ENCODE data around the gene MTUS2. TPM values are rescaled to one million over a fixed set of nuclear protein-coding genes. Genes with fewer than 3 reads are reported as not detected.

MTUS2 gene
- total RNA-seq, 1 experiment from 2014 or later: 6.6 TPM

DNA sequence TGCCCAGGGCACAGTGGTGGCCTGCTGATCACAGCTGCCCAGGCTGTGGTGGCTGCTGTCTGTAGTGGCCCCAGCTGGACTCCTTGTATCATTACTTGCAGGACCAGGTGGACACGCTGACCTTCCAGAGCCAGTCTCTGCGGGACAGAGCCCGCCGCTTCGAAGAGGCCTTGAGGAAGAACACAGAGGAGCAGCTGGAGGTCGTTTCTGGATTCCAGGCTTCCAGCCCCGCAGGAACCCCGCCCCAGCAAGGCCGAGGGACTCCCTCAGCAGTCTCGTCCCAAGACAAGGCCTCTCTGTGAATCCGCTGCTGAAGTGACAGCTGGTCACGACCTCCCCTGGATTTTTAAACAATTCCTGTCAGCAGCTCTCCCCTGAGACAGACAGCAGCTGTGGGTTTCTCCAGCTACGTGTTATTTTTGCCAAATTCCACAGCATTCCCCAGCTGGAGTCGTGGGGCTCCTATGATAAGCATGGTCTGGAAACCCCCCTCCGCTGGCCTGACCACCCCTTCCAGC is 677.1 kb downstream of the MTUS2 start:
- DNase-seq: no peak
- Histone ChIP-seq H2AFZ (ENCODE audit: low read length) (no peak overlapping the region), H3K9me3 (ENCODE audit: low read length) (no peaks in the 10 kb centered on the region), H3K27ac (ENCODE audit: low read length) (no peak overlapping the region), H3K27me3 (ENCODE audit: low read length) (no peaks in the 10 kb centered on the region), H3K9ac (ENCODE audit: low read length) (peak overlapping the region; percentile 50), H3K4me1 (ENCODE audit: low read length) (peaks cover 97% of the 10 kb centered on the region), H3K79me2 (ENCODE audit: low read length) (no peaks in the 10 kb centered on the region), H3K4me2 (ENCODE audit: low read depth, low read length, poor library complexity, severe bottlenecking) (peak overlapping the region; percentile 61), H3K4me3 (ENCODE audit: low read length) (no peak overlapping the region), H3K36me3 (ENCODE audit: insufficient read depth, low read length) (no peaks in the 10 kb centered on the region), H4K20me1 (ENCODE audit: insufficient read depth, low read depth, low read length) (no peaks in the 10 kb centered on the region), H3K9me2 (replicated peaks; ENCODE audit: insufficient read depth, low read length) (no peaks in the 10 kb centered on the region)

DNA sequence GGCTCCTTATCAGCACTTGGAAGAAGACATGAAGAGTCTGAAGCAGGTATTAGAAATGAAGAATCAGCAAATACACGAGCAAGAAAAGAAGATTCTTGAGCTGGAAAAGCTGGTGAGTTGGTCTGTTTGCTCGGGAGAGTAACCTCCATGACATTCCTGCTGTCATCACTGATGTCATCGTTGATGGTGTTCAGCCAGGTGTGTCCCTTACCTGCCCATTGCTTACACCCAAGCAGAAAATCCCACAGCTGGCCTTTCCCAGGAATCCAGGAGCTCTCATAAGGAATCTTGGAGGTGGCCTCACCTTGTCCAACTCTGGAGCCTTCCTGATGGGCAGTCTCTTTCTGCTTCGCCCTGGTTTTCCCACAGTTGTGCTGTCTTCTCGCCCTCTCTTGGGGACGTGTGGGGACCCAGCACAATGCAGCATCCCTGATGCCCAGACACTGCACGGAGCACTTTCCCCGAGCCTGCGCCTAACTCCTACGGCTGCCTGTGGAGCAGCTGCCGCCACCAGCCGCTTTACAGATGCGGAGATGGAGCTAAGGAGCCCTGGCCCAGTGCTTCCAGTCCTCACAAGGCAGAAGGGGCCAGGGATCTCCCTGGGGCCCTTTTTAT is 678.4 kb downstream of the MTUS2 start:
- no peak for DNase-seq
- Histone ChIP-seq H3K36me3 (ENCODE audit: insufficient read depth, low read length) (no peaks in the 10 kb centered on the region), H2AFZ (ENCODE audit: low read length) (no peak overlapping the region), H3K9me2 (replicated peaks; ENCODE audit: insufficient read depth, low read length) (no peaks in the 10 kb centered on the region), H3K79me2 (ENCODE audit: low read length) (no peaks in the 10 kb centered on the region), H3K4me3 (ENCODE audit: low read length) (no peak overlapping the region), H3K4me1 (ENCODE audit: low read length) (peaks cover 85% of the 10 kb centered on the region), H3K4me2 (ENCODE audit: low read depth, low read length, poor library complexity, severe bottlenecking) (no peak overlapping the region), H3K27ac (ENCODE audit: low read length) (no peak overlapping the region), H3K27me3 (ENCODE audit: low read length) (no peaks in the 10 kb centered on the region), H3K9ac (ENCODE audit: low read length) (no peak overlapping the region), H3K9me3 (ENCODE audit: low read length) (no peaks in the 10 kb centered on the region), H4K20me1 (ENCODE audit: insufficient read depth, low read depth, low read length) (no peaks in the 10 kb centered on the region)

DNA sequence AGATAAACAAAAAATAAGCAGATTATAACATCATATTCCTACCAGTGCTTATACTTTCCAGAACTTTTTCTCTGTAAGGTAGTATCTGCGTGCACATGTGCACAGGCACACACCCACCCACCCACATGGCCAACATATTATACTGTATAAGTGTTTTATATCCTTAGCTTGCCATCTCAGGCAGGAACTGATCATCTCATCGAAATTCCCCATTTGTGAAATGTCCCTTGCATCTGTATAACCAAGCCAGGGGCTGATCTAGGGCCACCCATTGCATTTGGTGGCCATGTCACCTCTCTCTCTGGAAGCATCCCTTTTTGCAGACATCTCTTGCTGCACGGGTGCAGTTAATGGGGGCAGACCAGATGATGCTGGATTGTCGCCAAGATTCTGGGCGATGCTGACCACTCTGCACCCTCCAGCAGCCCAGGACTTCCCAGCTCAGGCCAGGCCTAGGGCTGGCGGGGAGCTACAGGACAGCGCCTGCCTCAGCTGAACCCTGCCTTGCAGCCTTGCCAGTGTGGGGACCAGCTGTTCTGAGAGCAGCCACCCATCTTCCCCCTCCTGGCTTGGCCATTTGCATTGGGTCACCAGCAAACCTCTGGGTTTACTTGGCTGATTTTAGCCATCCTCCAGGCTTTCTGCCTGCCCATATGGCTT is 679.5 kb downstream of the MTUS2 start:
- Histone ChIP-seq H3K79me2 (ENCODE audit: low read length) (no peaks in the 10 kb centered on the region), H3K9me2 (replicated peaks; ENCODE audit: insufficient read depth, low read length) (no peaks in the 10 kb centered on the region)

DNA sequence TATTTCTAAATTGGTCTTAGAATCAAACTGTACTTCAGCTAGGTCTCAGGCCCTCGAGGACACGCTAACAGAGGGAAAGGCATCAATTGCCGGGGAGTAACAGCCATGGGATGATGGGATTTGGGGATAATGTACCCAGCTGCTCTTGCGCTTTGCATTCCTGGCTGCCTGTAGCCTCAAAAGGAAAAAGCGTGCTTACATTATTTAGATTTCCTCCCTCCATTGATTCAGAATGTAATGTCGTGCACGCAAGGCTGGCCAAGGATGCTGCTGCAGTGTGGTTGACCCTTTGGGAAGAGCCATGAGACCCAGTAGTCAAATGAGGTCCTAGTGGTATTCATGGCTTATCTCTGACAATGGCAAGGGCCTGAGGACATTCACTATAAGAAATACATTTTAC is 680.2 kb downstream of the MTUS2 start:
- peak overlapping the region; percentile 59 for H3K4me2 ChIP-seq (ENCODE audit: low read depth, low read length, poor library complexity, severe bottlenecking)
- H3K4me1 ChIP-seq (ENCODE audit: low read length): peaks cover 66% of the 10 kb centered on the region
- H3K36me3 ChIP-seq (ENCODE audit: insufficient read depth, low read length): no peaks in the 10 kb centered on the region
- no peak overlapping the region for H2AFZ ChIP-seq (ENCODE audit: low read length)
- DNase-seq: peak; percentile 77
- no peaks in the 10 kb centered on the region for H3K9me3 ChIP-seq (ENCODE audit: low read length)
- H3K9ac ChIP-seq (ENCODE audit: low read length): peak overlapping the region; percentile 52
- H3K27ac ChIP-seq (ENCODE audit: low read length): peak overlapping the region; percentile 73
- H3K27me3 ChIP-seq (ENCODE audit: low read length): no peaks in the 10 kb centered on the region
- H3K9me2 ChIP-seq (replicated peaks; ENCODE audit: insufficient read depth, low read length): no peaks in the 10 kb centered on the region
- peak overlapping the region; percentile 35 for H3K4me3 ChIP-seq (ENCODE audit: low read length)
- H3K79me2 ChIP-seq (ENCODE audit: low read length): no peaks in the 10 kb centered on the region
- no peaks in the 10 kb centered on the region for H4K20me1 ChIP-seq (ENCODE audit: insufficient read depth, low read depth, low read length)

More for the DNA sequence above, 679.5 kb downstream of the MTUS2 start:
- Histone ChIP-seq H3K9ac (ENCODE audit: low read length) (peak overlapping the region; percentile 52), H3K4me3 (ENCODE audit: low read length) (peak overlapping the region; percentile 35), H4K20me1 (ENCODE audit: insufficient read depth, low read depth, low read length) (no peaks in the 10 kb centered on the region), H3K4me1 (ENCODE audit: low read length) (peaks cover 74% of the 10 kb centered on the region), H2AFZ (ENCODE audit: low read length) (no peak overlapping the region), H3K36me3 (ENCODE audit: insufficient read depth, low read length) (no peaks in the 10 kb centered on the region), H3K27me3 (ENCODE audit: low read length) (no peaks in the 10 kb centered on the region), H3K27ac (ENCODE audit: low read length) (peak overlapping the region; percentile 73), H3K9me3 (ENCODE audit: low read length) (no peaks in the 10 kb centered on the region), H3K4me2 (ENCODE audit: low read depth, low read length, poor library complexity, severe bottlenecking) (peak overlapping the region; percentile 59)
- peak; percentile 74 for DNase-seq

DNA sequence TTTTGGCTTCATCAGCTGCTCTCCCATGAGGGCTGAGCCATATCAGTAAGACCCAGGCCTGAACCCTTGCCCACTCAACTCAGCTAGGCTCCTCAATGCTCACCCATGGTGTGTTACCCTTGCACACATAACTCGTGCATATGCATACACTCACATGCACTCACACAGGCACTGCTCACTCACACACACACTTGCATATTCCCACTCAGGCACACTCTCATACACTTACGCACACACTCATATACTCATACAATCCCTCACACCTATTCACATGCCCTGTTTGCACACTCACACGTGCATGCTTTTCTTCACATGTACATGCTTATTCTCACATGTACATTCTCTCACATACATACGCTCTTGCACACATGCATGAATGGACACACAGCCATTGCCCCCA is 681.5 kb downstream of the MTUS2 start:
- peaks cover 54% of the 10 kb centered on the region for H3K4me1 ChIP-seq (ENCODE audit: low read length)
- H3K36me3 ChIP-seq (ENCODE audit: insufficient read depth, low read length): no peaks in the 10 kb centered on the region
- H4K20me1 ChIP-seq (ENCODE audit: insufficient read depth, low read depth, low read length): no peaks in the 10 kb centered on the region
- H3K9me3 ChIP-seq (ENCODE audit: low read length): no peaks in the 10 kb centered on the region
- no peak overlapping the region for H3K4me3 ChIP-seq (ENCODE audit: low read length)
- no peak overlapping the region for H2AFZ ChIP-seq (ENCODE audit: low read length)
- no peaks in the 10 kb centered on the region for H3K79me2 ChIP-seq (ENCODE audit: low read length)
- peak overlapping the region; percentile 59 for H3K4me2 ChIP-seq (ENCODE audit: low read depth, low read length, poor library complexity, severe bottlenecking)
- no peak overlapping the region for H3K27ac ChIP-seq (ENCODE audit: low read length)
- H3K9ac ChIP-seq (ENCODE audit: low read length): no peak overlapping the region
- H3K27me3 ChIP-seq (ENCODE audit: low read length): no peaks in the 10 kb centered on the region
- no peak for DNase-seq
- no peaks in the 10 kb centered on the region for H3K9me2 ChIP-seq (replicated peaks; ENCODE audit: insufficient read depth, low read length)

DNA sequence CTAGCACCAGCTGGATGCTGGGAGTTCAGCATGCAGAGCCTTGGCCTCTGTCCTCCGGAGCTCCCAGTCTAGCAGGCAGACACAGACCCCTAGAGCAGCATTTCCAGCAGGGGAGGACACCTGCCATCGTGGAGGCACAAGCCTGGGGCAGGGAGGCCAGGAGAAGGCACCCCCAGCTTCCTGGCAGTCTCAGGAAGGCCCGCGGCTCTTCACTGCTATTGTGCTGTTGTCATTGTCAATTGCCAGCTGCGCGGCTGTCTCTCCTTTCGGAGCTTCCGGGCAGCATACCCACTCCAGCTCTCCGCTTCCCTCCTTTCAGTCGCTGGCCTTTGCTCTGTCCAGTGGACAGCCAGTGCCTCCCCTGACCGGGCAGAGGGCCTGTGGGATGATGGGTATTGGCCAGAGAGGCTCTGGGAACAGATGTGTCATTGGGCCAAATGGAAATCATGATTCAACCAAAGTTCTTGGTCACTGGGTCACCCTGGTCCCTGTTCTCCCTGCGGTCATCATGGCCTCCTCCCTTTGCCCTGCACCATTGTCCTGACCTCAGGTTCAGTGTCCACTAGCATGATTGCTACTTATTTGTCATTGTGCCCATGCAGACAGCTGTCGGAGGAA is 682.4 kb downstream of the MTUS2 start:
- H4K20me1 ChIP-seq (ENCODE audit: insufficient read depth, low read depth, low read length): no peaks in the 10 kb centered on the region
- H3K9ac ChIP-seq (ENCODE audit: low read length): no peak overlapping the region
- DNase-seq: no peak
- no peaks in the 10 kb centered on the region for H3K9me2 ChIP-seq (replicated peaks; ENCODE audit: insufficient read depth, low read length)
- H3K4me2 ChIP-seq (ENCODE audit: low read depth, low read length, poor library complexity, severe bottlenecking): no peak overlapping the region
- no peaks in the 10 kb centered on the region for H3K36me3 ChIP-seq (ENCODE audit: insufficient read depth, low read length)
- no peaks in the 10 kb centered on the region for H3K27me3 ChIP-seq (ENCODE audit: low read length)
- H3K4me3 ChIP-seq (ENCODE audit: low read length): no peak overlapping the region
- no peak overlapping the region for H3K27ac ChIP-seq (ENCODE audit: low read length)
- no peaks in the 10 kb centered on the region for H3K79me2 ChIP-seq (ENCODE audit: low read length)
- no peaks in the 10 kb centered on the region for H3K9me3 ChIP-seq (ENCODE audit: low read length)
- H2AFZ ChIP-seq (ENCODE audit: low read length): no peak overlapping the region
- H3K4me1 ChIP-seq (ENCODE audit: low read length): peaks cover 45% of the 10 kb centered on the region

DNA sequence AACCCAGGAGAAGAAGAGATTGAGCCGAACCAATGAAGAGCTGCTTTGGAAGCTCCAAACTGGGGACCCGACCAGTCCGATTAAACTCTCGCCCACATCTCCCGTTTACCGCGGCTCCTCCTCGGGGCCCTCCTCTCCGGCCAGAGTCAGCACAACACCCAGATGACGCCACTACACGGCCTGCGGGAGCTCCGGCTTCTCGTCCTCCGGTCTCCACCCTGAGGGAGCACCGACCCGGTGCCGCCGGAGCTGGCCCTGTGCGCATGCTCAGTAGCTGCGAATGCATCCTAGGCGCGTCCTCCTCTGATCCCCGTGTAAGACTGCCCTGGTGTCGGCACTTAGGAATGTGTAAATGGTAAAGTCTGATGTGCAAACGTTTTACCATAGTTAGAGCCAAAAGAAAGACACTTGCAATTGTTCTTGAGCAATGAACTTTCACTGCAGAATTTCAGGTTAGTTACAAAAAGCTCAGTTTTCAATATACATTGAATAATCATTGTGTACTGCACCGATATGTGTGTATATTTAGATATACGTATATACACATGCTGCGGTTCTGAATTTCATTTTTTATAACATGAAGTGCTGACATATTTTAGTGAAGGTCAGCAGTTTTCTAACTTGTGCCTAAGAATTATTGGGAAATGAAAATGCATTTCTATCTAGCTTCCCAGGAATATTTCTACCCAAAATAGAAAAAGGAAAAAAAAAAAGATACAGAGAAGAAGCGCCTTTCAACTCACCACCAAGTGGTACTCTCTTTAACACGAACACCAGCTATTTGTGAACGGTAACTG is 683.1 kb downstream of the MTUS2 start:
- H3K4me1 ChIP-seq (ENCODE audit: low read length): peaks cover 47% of the 10 kb centered on the region
- no peaks in the 10 kb centered on the region for H3K27me3 ChIP-seq (ENCODE audit: low read length)
- no peak overlapping the region for H3K4me2 ChIP-seq (ENCODE audit: low read depth, low read length, poor library complexity, severe bottlenecking)
- H2AFZ ChIP-seq (ENCODE audit: low read length): no peak overlapping the region
- H3K9me2 ChIP-seq (replicated peaks; ENCODE audit: insufficient read depth, low read length): no peaks in the 10 kb centered on the region
- H3K9ac ChIP-seq (ENCODE audit: low read length): no peak overlapping the region
- no peaks in the 10 kb centered on the region for H3K79me2 ChIP-seq (ENCODE audit: low read length)
- no peaks in the 10 kb centered on the region for H3K9me3 ChIP-seq (ENCODE audit: low read length)
- no peak overlapping the region for H3K27ac ChIP-seq (ENCODE audit: low read length)
- H3K36me3 ChIP-seq (ENCODE audit: insufficient read depth, low read length): no peaks in the 10 kb centered on the region
- no peaks in the 10 kb centered on the region for H4K20me1 ChIP-seq (ENCODE audit: insufficient read depth, low read depth, low read length)
- H3K4me3 ChIP-seq (ENCODE audit: low read length): no peak overlapping the region
- DNase-seq: no peak

DNA sequence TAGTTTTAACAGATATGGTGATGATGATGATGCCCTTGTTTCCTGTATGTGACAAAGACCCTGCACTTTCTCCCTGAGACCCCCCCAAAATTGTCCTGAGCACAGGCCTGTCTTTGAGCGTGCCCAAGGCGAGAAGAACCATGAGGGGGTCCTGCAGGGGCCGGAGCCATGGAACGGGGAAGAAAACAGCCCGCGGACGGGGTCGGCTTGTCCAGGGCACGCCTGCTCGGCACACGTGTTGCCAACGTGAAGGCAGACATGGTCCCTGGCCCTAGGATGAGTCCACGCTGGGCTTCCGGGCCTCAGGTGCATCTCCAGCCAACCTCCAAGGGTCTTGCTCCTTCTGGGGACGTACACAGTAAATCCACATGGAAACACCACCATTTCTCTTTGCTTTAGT is 684.6 kb downstream of the MTUS2 start:
- Histone ChIP-seq H3K27me3 (ENCODE audit: low read length) (no peaks in the 10 kb centered on the region), H3K9me3 (ENCODE audit: low read length) (no peaks in the 10 kb centered on the region), H3K4me3 (ENCODE audit: low read length) (no peak overlapping the region), H4K20me1 (ENCODE audit: insufficient read depth, low read depth, low read length) (peaks cover 7% of the 10 kb centered on the region; the same call in 1 of the 2 replicates), H2AFZ (ENCODE audit: low read length) (no peak overlapping the region), H3K36me3 (ENCODE audit: insufficient read depth, low read length) (no peaks in the 10 kb centered on the region), H3K79me2 (ENCODE audit: low read length) (no peaks in the 10 kb centered on the region), H3K27ac (ENCODE audit: low read length) (no peak overlapping the region), H3K4me1 (ENCODE audit: low read length) (peaks cover 45% of the 10 kb centered on the region), H3K9me2 (replicated peaks; ENCODE audit: insufficient read depth, low read length) (no peaks in the 10 kb centered on the region), H3K9ac (ENCODE audit: low read length) (no peak overlapping the region), H3K4me2 (ENCODE audit: low read depth, low read length, poor library complexity, severe bottlenecking) (no peak overlapping the region)
- no peak for DNase-seq

Data from Karpas-422 (cell line).